ENCODE results near the gene TASP1. TPM values are rescaled to one million over a fixed set of nuclear protein-coding genes. Genes with fewer than 3 reads are reported as not detected.

The TASP1 gene
- total RNA-seq, 4 donors from 2014 or later, result 3.0 to 18.1 (median 12.9) TPM

DNA sequence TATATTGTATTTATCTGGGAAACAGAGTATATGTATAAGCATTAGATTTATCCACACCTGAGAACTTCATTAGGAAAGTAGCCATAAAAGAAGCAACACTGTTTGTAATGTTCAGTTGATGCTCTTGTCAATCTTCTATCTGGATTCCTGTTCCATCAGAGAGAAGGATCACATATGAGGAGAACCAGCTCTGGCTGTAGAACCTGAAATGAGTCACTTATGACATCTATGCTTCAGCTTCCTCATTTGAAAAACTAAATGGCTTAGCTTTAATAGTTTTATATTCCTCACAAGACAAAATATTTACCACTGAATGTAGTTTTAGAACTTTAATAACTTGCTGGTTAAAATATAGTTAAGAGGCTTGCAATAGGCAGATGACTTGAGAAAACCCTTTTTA, 144.7 kb downstream of the TASP1 start:
- H3K27me3 ChIP-seq, result no peaks in the 10 kb centered on the region
- peaks cover 8 to 36% (median 17%) of the 10 kb centered on the region in 4 donors for H3K4me1 ChIP-seq
- intact Hi-C loops (cut with DNase I; ENCODE audit: low total_unique reads) (no loop called here), in situ Hi-C loops (cut with MboI; ENCODE audit: low pct_ligation_motif_present in 1 of 4, low pct_unique_long_range_greater_than_20kb in 1 of 4, low sequenced_read_pairs in 3 of 4) (no loop called here)
- H3K9me3 ChIP-seq, result peaks cover 0 to 8% of the 10 kb centered on the region in 2 donors
- no peaks in the 10 kb centered on the region for H3K36me3 ChIP-seq
- H3K4me3 ChIP-seq, result no peak overlapping the region
- no peak for TF ChIP-seq POLR2A (IDR thresholded peaks at IDR 0.05)
- no peak for TF ChIP-seq EP300 (IDR thresholded peaks at IDR 0.05; ENCODE audit: low read depth)
- peak overlapping the region in 1 of 4 donors; percentile 15 for H3K27ac ChIP-seq
- DNase-seq, result no peak

DNA sequence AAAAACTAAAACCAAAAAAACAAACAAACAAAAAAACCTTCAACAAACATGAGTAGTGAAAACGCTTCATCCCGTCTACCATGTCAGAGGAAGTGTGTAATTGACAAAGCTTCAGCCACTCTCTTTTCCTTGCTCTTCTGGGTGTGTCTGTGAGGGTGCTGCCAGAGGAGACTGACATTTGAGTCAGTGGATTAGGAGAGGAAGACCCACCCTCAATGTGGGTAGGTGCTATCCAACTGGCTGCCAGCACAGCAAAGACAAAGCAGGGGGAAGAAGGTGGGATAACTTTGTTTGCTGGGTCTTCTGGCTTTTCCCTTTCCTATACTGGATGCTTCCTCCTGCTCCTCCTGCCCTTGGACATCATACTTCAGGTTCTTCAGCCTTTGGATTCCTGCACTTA, 145.6 kb downstream of the TASP1 start:
- H3K36me3 ChIP-seq, result no peaks in the 10 kb centered on the region
- in situ Hi-C loops (cut with MboI; ENCODE audit: low pct_ligation_motif_present in 1 of 4, low pct_unique_long_range_greater_than_20kb in 1 of 4, low sequenced_read_pairs in 3 of 4) (no loop called here), intact Hi-C loops (cut with DNase I; ENCODE audit: low total_unique reads) (no loop called here)
- no peak for TF ChIP-seq POLR2A (IDR thresholded peaks at IDR 0.05)
- TF ChIP-seq, protein P1, sequence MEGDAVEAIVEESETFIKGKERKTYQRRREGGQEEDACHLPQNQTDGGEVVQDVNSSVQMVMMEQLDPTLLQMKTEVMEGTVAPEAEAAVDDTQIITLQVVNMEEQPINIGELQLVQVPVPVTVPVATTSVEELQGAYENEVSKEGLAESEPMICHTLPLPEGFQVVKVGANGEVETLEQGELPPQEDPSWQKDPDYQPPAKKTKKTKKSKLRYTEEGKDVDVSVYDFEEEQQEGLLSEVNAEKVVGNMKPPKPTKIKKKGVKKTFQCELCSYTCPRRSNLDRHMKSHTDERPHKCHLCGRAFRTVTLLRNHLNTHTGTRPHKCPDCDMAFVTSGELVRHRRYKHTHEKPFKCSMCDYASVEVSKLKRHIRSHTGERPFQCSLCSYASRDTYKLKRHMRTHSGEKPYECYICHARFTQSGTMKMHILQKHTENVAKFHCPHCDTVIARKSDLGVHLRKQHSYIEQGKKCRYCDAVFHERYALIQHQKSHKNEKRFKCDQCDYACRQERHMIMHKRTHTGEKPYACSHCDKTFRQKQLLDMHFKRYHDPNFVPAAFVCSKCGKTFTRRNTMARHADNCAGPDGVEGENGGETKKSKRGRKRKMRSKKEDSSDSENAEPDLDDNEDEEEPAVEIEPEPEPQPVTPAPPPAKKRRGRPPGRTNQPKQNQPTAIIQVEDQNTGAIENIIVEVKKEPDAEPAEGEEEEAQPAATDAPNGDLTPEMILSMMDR (IDR thresholded peaks at IDR 0.05), result no peak
- no peak for TF ChIP-seq POLR2AphosphoS5 (IDR thresholded peaks at IDR 0.05)
- TF ChIP-seq EP300 (IDR thresholded peaks at IDR 0.05; ENCODE audit: low read depth), result no peak
- whole genome bisulfite sequencing, 2 donors (ENCODE audit: low coverage in 1 of 2), result 50 to 71% methylated on average over 2 of the region's 2 CpGs
- peaks cover 8 to 36% (median 17%) of the 10 kb centered on the region in 4 donors for H3K4me1 ChIP-seq
- no peaks in the 10 kb centered on the region for H3K27me3 ChIP-seq
- no peak for DNase-seq
- peaks cover 0 to 8% of the 10 kb centered on the region in 2 donors for H3K9me3 ChIP-seq
- peak overlapping the region in 1 of 4 donors; percentile 15 for H3K27ac ChIP-seq
- no peak overlapping the region for H3K4me3 ChIP-seq

DNA sequence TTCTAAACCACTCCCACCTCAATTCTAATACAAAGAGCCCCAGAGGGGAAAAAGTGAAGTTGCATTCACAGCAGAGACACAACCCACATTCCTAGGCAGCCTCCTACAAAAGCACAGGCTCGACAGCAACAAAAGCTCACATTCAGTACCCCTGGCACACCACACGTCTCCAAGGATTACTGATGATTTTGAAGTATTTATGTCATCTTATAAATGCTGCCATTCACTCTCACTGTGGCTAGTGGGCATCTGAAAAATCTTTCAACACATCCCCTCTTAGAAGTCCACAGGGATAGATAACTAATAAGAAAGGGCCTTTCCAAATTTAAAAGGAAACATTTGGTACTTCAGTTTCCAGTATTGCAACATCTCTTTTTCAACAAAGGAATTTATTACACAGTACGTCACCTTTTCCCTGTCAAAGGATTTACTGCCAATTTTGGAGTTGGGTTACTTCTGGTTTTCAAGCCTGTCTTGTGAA, 146.7 kb downstream of the TASP1 start:
- peaks cover 8 to 36% (median 17%) of the 10 kb centered on the region in 4 donors for H3K4me1 ChIP-seq
- no peaks in the 10 kb centered on the region for H3K27me3 ChIP-seq
- no peak overlapping the region for H3K4me3 ChIP-seq
- 34 to 42% methylated on average over 3 of the region's 3 CpGs for WGBS, 2 donors (ENCODE audit: low coverage in 1 of 2)
- in situ Hi-C loops (cut with MboI; ENCODE audit: low pct_ligation_motif_present in 1 of 4, low pct_unique_long_range_greater_than_20kb in 1 of 4, low sequenced_read_pairs in 3 of 4) (no loop called here), intact Hi-C loops (cut with DNase I; ENCODE audit: low total_unique reads) (no loop called here)
- TF ChIP-seq EP300 (IDR thresholded peaks at IDR 0.05; ENCODE audit: low read depth), result no peak
- no peak for TF ChIP-seq POLR2A (IDR thresholded peaks at IDR 0.05)
- TF ChIP-seq POLR2AphosphoS5 (IDR thresholded peaks at IDR 0.05), result peak; percentile 29 to 64 (median 62)
- TF ChIP-seq, protein P1 (IDR thresholded peaks at IDR 0.05), result peak in 3 of 5 experiments; percentile 6 to 42 (median 19)
- peak overlapping the region in 3 of 4 donors; percentile 23 to 46 (median 26) for H3K27ac ChIP-seq
- H3K9me3 ChIP-seq, result no peaks in the 10 kb centered on the region
- no peaks in the 10 kb centered on the region for H3K36me3 ChIP-seq
- DNase-seq, result no peak

DNA sequence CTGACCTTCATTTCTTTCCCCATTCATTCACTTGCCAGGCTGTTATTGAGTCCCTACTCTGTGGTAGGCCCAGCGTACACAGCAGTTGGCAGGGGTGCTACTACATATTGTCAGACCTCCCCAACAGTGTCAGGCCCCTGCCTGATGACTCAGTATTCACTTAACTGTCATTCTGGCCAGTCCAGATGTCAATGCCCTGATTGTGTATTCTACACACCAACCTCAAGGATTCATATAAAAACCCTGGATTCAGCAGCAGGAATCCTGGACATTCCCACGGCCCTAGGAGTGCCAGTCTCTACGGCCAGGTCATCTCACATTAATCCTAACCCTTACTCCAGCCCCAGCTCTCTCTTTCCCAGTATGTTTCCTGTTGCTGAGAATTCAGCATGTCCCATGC, 151.5 kb downstream of the TASP1 start:
- TF ChIP-seq EP300 (IDR thresholded peaks at IDR 0.05; ENCODE audit: low read depth), result no peak
- H3K36me3 ChIP-seq, result peaks cover 0 to 3% (median 1%) of the 10 kb centered on the region in 4 donors
- in situ Hi-C loops (cut with MboI; ENCODE audit: low pct_ligation_motif_present in 1 of 4, low pct_unique_long_range_greater_than_20kb in 1 of 4, low sequenced_read_pairs in 3 of 4) (no loop called here), intact Hi-C loops (cut with DNase I; ENCODE audit: low total_unique reads) (no loop called here)
- H3K4me1 ChIP-seq, result peaks cover 8 to 24% (median 15%) of the 10 kb centered on the region in 4 donors
- no peaks in the 10 kb centered on the region for H3K27me3 ChIP-seq
- no peak overlapping the region for H3K4me3 ChIP-seq
- no peaks in the 10 kb centered on the region for H3K9me3 ChIP-seq
- no peak for DNase-seq
- no peak overlapping the region for H3K27ac ChIP-seq
- 88 to 100% methylated on average over 3 of the region's 3 CpGs for WGBS, 2 donors (ENCODE audit: low coverage in 1 of 2)

DNA sequence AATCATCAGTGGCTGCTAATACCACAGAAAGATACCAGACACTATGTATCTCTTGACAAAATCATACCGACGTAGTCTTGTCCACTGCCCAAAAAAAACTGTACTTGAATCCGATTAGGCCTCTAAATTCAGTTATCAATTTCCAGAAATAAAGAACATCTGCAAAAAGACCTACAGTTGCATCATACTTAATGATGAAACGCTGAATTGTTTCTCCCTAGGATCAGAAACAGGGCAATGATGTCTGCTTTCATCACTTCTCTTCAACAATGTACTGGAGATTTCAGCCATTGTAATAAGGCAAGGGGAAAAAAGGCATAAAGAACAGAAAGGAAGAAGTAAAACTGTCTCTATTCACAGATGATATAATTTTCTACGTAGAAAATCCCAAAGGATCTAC, 152.0 kb downstream of the TASP1 start:
- DNase-seq, result no peak
- intact Hi-C loops (cut with DNase I; ENCODE audit: low total_unique reads), result no loop called here
- Histone ChIP-seq H3K4me3 (no peak overlapping the region), H3K4me1 (peaks cover 6 to 19% (median 12%) of the 10 kb centered on the region in 4 donors), H3K36me3 (peaks cover 0 to 9% (median 4%) of the 10 kb centered on the region in 4 donors), H3K27me3 (no peaks in the 10 kb centered on the region), H3K27ac (peak overlapping the region in 1 of 4 donors; percentile 31), H3K9me3 (no peaks in the 10 kb centered on the region)
- in situ Hi-C loops (cut with MboI; ENCODE audit: low pct_ligation_motif_present in 1 of 4, low pct_unique_long_range_greater_than_20kb in 1 of 4, low sequenced_read_pairs in 3 of 4), result no loop called here
- TF ChIP-seq, protein P1 (IDR thresholded peaks at IDR 0.05), result no peak
- TF ChIP-seq POLR2AphosphoS5 (IDR thresholded peaks at IDR 0.05) (no peak), POLR2A (IDR thresholded peaks at IDR 0.05) (no peak), EP300 (IDR thresholded peaks at IDR 0.05; ENCODE audit: low read depth) (no peak)
- WGBS, 2 donors (ENCODE audit: low coverage in 1 of 2), result 79 to 92% methylated on average over 5 of the region's 5 CpGs

Data from transverse colon (tissue), 4 donors.